IPS-18a (cell line): ENCODE results near the gene GOLGA8S.
"Not testable (repeated sequence)": the region's sequence is repeated elsewhere in the genome, so short reads cannot be mapped to it uniquely, and the experiment has no call there.

Source experiments
- H3K27ac ChIP-seq: one replicate; pipeline ENCODE4 v1.5.1; 2013; ENCODE audit warnings: low read length
- H3K27me3 ChIP-seq: one replicate; pipeline ENCODE4 v1.6.1; 2013; ENCODE audit warnings: mild to moderate bottlenecking, low read length; ENCODE audit not compliant: control insufficient read depth, insufficient read depth
- H3K36me3 ChIP-seq: one replicate; pipeline ENCODE4 v1.6.1; 2013; ENCODE audit warnings: low read depth, low read length; ENCODE audit not compliant: control insufficient read depth
- H3K4me1 ChIP-seq: one replicate; pipeline ENCODE4 v1.6.1; 2013; ENCODE audit warnings: low read depth, low read length; ENCODE audit not compliant: control insufficient read depth
- H3K4me3 ChIP-seq: one replicate; pipeline ENCODE4 v1.5.1; 2013; ENCODE audit warnings: low read length
- H3K9ac ChIP-seq: one replicate; pipeline ENCODE4 v1.6.1; 2013; ENCODE audit warnings: mild to moderate bottlenecking, low read length, moderate library complexity
- H3K9me3 ChIP-seq: one replicate; pipeline ENCODE4 v1.6.1; 2013; ENCODE audit warnings: low read depth, low read length; ENCODE audit not compliant: control insufficient read depth

Gene GOLGA8S

GRCh38 chr15:23401627-23402026, 47.1 kb downstream of the GOLGA8S start:
- H3K4me3 ChIP-seq: no peak overlapping the region
- no peaks in the 10 kb centered on the region for H3K27me3 ChIP-seq
- H3K9ac ChIP-seq: no peak overlapping the region
- no peaks in the 10 kb centered on the region for H3K4me1 ChIP-seq
- no peak overlapping the region for H3K27ac ChIP-seq
- no peaks in the 10 kb centered on the region for H3K9me3 ChIP-seq
- no peaks in the 10 kb centered on the region for H3K36me3 ChIP-seq

GRCh38 chr15:23402140-23402539, 47.6 kb downstream of the GOLGA8S start:
- Histone ChIP-seq H3K4me1 (no peaks in the 10 kb centered on the region), H3K9me3 (no peaks in the 10 kb centered on the region), H3K36me3 (no peaks in the 10 kb centered on the region), H3K4me3 (no peak overlapping the region), H3K27ac (no peak overlapping the region), H3K27me3 (no peaks in the 10 kb centered on the region), H3K9ac (no peak overlapping the region)

- H3K9me3 ChIP-seq: no peaks in the 10 kb centered on the region
- H3K36me3 ChIP-seq: no peaks in the 10 kb centered on the region
- no peaks in the 10 kb centered on the region for H3K27me3 ChIP-seq
These were observed 48.0 kb downstream of the GOLGA8S start for GRCh38 chr15:23402544-23402943.

GRCh38 chr15:23403550-23403949, 49.0 kb downstream of the GOLGA8S start:
- Histone ChIP-seq H3K4me3 (no peak overlapping the region), H3K27ac (no peak overlapping the region), H3K9me3 (no peaks in the 10 kb centered on the region), H3K36me3 (no peaks in the 10 kb centered on the region), H3K9ac (no peak overlapping the region), H3K27me3 (no peaks in the 10 kb centered on the region), H3K4me1 (no peaks in the 10 kb centered on the region)

More at GRCh38 chr15:23402544-23402943, 48.0 kb downstream of the GOLGA8S start:
- Histone ChIP-seq H3K27ac (no peak overlapping the region), H3K9ac (no peak overlapping the region), H3K4me3 (no peak overlapping the region), H3K4me1 (no peaks in the 10 kb centered on the region)

- H3K27ac ChIP-seq: no peak overlapping the region
- no peak overlapping the region for H3K4me3 ChIP-seq
- no peaks in the 10 kb centered on the region for H3K27me3 ChIP-seq
- no peaks in the 10 kb centered on the region for H3K36me3 ChIP-seq
- peaks cover 8% of the 10 kb centered on the region for H3K9me3 ChIP-seq
- H3K4me1 ChIP-seq: no peaks in the 10 kb centered on the region
- no peak overlapping the region for H3K9ac ChIP-seq
These were observed 57.3 kb downstream of the GOLGA8S start for GRCh38 chr15:23411841-23412240.

- H3K4me3 ChIP-seq, H3K9ac ChIP-seq, H3K27ac ChIP-seq, H3K36me3 ChIP-seq, H3K27me3 ChIP-seq, H3K4me1 ChIP-seq, H3K9me3 ChIP-seq: not testable (repeated sequence)
These were observed 58.5 kb downstream of the GOLGA8S start for GRCh38 chr15:23412881-23413600.
